ENCODE data around the gene HNRNPM. TPM values are rescaled to one million over a fixed set of nuclear protein-coding genes. Genes with fewer than 3 reads are reported as not detected.
A peak's percentile ranks its signal among the peaks of the same experiment; 100 is the strongest.
"Not testable (repeated sequence)": the region's sequence is repeated elsewhere in the genome, so short reads cannot be mapped to it uniquely, and the experiment has no call there.

HNRNPM gene
- total RNA-seq, 1 donor from 2014 or later: 59.0 TPM

DNA sequence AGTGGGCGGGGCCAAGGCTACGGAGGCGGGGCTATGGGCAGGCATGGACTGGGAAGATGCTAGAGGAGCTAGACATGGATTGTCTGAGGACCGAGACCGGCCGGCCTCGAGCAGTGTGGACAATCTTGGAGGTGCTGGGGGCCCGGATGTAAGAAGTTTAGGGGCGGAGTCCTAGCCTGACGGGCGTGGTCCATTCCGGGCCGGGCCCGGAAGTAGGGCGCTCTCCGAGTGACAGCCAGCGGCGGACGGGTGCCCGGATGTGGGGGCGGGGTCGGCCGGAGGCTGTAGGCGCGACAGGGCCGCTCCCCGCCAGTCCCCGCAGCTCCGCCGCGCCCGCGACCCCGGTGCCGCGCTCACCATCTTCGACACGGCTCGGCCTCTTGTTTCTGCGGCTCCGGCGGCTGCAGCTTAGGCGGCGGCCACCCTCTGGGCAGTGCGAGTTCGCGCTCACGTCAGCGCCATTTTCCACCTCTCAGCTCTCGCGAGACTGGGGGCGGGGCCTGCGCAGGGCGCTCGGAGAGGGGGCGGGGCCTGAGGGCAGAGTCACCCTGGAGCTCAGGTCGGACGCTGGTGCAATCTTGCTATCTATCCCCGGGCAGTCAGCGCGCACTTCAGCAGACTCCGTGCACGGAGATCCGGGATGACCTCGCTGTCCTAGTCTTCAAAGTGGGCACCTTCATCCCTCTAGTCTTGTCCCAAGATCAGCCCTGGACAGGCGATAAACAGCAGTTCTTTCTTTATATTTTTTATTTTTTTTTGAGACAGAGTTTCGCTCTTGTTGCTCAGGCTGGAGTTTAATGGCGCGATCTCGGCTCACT is 69.1 kb downstream of the HNRNPM start, which contains the start of gene ZNF414:
ZNF414 (minus strand) TSS at position 481 of the 818 bp plus-strand sequence; CDS start at position 360, 121 bp downstream.
- Histone ChIP-seq H3K9ac (ENCODE audit: low read depth in 1 of 3, low read length in 3 of 3) (peak within 1 kb of the TSS; percentile 94 to 96 (median 95)), H3K36me3 (ENCODE audit: control insufficient read depth in 3 of 3, insufficient read depth in 3 of 3, low read length in 3 of 3) (peaks cover 0 to 5% (median 0%) of the 10 kb centered on the region in 3 donors), H3K4me1 (ENCODE audit: control insufficient read depth in 3 of 3, insufficient read depth in 3 of 3, low read length in 3 of 3) (peaks cover 17 to 25% (median 18%) of the 10 kb centered on the region in 3 donors), H3K27ac (ENCODE audit: low read depth, low read length) (peak within 1 kb of the TSS; percentile 97), H3K9me3 (ENCODE audit: control insufficient read depth in 3 of 3, low read length in 3 of 3) (no peaks in the 10 kb centered on the region), H3K27me3 (ENCODE audit: control insufficient read depth in 3 of 3, insufficient read depth in 3 of 3, low read length in 3 of 3) (no peaks in the 10 kb centered on the region), H3K4me3 (ENCODE audit: low read length in 3 of 3) (peak within 1 kb of the TSS; percentile 81 to 89 (median 89))

DNA sequence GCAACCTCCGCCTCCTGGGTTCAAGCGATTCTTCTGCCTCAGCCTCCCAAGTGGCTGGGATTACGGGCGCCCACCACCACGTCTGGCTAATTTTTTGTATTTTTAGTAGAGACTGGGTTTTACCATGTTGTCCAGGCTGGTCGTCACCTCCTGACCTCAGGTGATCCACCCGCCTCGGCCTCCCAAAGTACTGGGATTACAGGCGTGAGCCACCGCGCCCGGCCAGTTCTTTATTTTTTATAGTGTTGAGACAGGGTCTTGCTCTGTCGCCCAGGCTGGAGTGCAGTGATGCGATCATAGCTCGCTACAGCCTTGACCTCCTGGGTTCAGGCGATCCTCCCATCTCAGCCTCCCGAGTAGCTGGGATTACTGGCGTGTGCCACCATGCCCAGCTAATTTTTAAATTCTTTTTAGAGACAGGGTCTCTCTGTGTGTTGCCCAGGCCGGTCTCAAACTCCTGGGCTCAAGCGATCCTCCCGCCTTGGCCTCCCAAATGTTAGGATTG is 69.8 kb downstream of the HNRNPM start:
- Histone ChIP-seq H3K9ac (ENCODE audit: low read depth in 1 of 3, low read length in 3 of 3) (peak overlapping the region; percentile 94 to 96 (median 95)), H3K4me3 (ENCODE audit: low read length in 3 of 3) (peak overlapping the region; percentile 81 to 89 (median 89)), H3K4me1 (ENCODE audit: control insufficient read depth in 3 of 3, insufficient read depth in 3 of 3, low read length in 3 of 3) (peaks cover 17 to 25% (median 18%) of the 10 kb centered on the region in 3 donors), H3K27ac (ENCODE audit: low read depth, low read length) (peak overlapping the region; percentile 97)
- not testable (repeated sequence) for H3K27me3 ChIP-seq (ENCODE audit: control insufficient read depth in 3 of 3, insufficient read depth in 3 of 3, low read length in 3 of 3); H3K9me3 ChIP-seq (ENCODE audit: control insufficient read depth in 3 of 3, low read length in 3 of 3); H3K36me3 ChIP-seq (ENCODE audit: control insufficient read depth in 3 of 3, insufficient read depth in 3 of 3, low read length in 3 of 3)

DNA sequence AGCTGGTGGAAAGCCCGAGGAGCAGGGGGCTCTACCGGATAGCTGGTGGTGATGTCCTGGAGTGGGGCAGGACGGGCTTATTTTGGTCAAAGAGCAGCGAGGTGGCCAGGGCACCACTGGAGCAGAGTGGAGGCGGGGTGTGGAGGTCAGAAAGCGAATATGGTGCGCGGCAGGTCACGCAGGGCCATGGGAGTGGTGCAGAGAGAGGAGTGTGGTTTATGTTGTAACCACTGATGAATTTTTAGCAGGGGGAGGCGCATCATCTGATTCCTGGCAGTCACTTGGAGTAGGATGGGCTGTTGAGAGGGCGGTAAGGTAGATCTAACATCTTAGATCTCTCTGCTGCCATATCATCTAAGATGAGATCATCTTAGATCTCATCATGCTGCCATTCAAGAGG is 70.5 kb downstream of the HNRNPM start:
- H3K36me3 ChIP-seq (ENCODE audit: control insufficient read depth in 3 of 3, insufficient read depth in 3 of 3, low read length in 3 of 3): peaks cover 0 to 5% (median 0%) of the 10 kb centered on the region in 3 donors
- H3K4me3 ChIP-seq (ENCODE audit: low read length in 3 of 3): no peak overlapping the region
- no peak overlapping the region for H3K9ac ChIP-seq (ENCODE audit: low read depth in 1 of 3, low read length in 3 of 3)
- no peaks in the 10 kb centered on the region for H3K9me3 ChIP-seq (ENCODE audit: control insufficient read depth in 3 of 3, low read length in 3 of 3)
- H3K27me3 ChIP-seq (ENCODE audit: control insufficient read depth in 3 of 3, insufficient read depth in 3 of 3, low read length in 3 of 3): no peaks in the 10 kb centered on the region
- no peak overlapping the region for H3K27ac ChIP-seq (ENCODE audit: low read depth, low read length)
- H3K4me1 ChIP-seq (ENCODE audit: control insufficient read depth in 3 of 3, insufficient read depth in 3 of 3, low read length in 3 of 3): peaks cover 17 to 25% (median 18%) of the 10 kb centered on the region in 3 donors

DNA sequence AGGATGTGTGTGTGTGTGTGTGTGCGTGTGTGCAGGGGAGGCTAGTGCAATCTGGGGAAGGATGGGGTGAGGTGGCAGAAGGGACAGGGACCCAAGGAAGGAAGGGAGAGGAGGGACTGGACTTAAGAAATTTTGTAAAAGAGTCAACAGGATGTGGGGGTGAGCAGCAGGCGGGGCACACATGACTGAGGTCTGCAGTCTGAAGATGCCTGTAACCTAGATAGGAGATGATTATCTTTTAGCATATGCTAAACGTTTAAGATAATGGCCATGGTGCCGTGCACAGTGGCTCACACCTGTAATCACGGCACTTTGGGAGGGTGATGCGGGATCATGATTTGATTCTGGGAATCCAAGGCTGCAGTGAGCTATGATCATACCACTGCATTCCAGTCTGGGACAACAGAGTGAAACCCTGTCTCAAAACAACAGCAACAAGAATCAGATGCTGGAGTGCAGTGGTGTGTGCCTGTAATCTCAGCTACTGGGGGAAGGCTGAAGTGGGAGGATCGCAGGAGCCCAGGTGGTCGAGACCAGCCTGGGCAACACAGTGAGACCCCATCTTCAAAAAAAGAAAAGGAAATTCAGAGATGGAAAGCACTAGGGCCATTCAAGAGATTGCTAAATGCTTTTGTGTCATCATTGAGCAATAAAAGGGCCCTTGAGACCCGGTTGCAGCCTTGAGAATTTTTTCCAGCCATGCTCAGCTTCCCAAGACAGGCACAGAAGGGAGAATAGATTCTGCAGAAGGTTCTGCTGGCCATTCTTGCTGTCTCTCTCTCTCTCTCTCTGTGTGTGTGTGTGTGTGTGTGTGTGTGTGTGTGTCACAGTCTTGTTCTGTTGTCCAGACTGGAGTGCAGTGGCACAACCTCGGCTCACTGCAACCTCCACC is 73.0 kb downstream of the HNRNPM start:
- Histone ChIP-seq H3K9ac (ENCODE audit: low read depth in 1 of 3, low read length in 3 of 3) (no peak overlapping the region), H3K27ac (ENCODE audit: low read depth, low read length) (peak overlapping the region; percentile 52), H3K9me3 (ENCODE audit: control insufficient read depth in 3 of 3, low read length in 3 of 3) (no peaks in the 10 kb centered on the region), H3K4me1 (ENCODE audit: control insufficient read depth in 3 of 3, insufficient read depth in 3 of 3, low read length in 3 of 3) (peaks cover 10 to 18% (median 11%) of the 10 kb centered on the region in 3 donors), H3K27me3 (ENCODE audit: control insufficient read depth in 3 of 3, insufficient read depth in 3 of 3, low read length in 3 of 3) (no peaks in the 10 kb centered on the region), H3K4me3 (ENCODE audit: low read length in 3 of 3) (no peak overlapping the region), H3K36me3 (ENCODE audit: control insufficient read depth in 3 of 3, insufficient read depth in 3 of 3, low read length in 3 of 3) (no peaks in the 10 kb centered on the region)

DNA sequence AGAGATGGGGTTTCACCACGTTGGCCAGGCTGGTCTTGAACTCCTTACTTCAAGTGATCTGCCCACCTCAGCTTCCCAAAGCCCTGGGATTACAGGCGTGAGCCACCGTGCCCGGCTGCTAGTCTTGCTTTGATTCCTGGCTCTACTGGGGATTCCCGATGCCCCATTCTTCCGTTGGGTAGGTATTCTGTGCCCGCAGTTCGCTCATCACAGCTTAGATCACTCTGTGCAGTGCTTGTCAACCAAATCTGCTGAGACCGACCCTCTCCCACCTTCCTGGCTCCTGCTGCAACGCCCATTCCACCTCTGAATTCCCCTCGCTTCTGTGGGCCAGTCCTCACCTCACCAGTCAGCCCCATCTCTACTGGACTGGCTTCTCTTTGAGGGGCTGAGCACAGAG is 73.8 kb downstream of the HNRNPM start:
- Histone ChIP-seq H3K36me3 (ENCODE audit: control insufficient read depth in 3 of 3, insufficient read depth in 3 of 3, low read length in 3 of 3) (no peaks in the 10 kb centered on the region), H3K27me3 (ENCODE audit: control insufficient read depth in 3 of 3, insufficient read depth in 3 of 3, low read length in 3 of 3) (no peaks in the 10 kb centered on the region), H3K4me3 (ENCODE audit: low read length in 3 of 3) (no peak overlapping the region), H3K27ac (ENCODE audit: low read depth, low read length) (no peak overlapping the region), H3K4me1 (ENCODE audit: control insufficient read depth in 3 of 3, insufficient read depth in 3 of 3, low read length in 3 of 3) (peaks cover 3 to 10% (median 3%) of the 10 kb centered on the region in 3 donors), H3K9me3 (ENCODE audit: control insufficient read depth in 3 of 3, low read length in 3 of 3) (no peaks in the 10 kb centered on the region), H3K9ac (ENCODE audit: low read depth in 1 of 3, low read length in 3 of 3) (no peak overlapping the region)

DNA sequence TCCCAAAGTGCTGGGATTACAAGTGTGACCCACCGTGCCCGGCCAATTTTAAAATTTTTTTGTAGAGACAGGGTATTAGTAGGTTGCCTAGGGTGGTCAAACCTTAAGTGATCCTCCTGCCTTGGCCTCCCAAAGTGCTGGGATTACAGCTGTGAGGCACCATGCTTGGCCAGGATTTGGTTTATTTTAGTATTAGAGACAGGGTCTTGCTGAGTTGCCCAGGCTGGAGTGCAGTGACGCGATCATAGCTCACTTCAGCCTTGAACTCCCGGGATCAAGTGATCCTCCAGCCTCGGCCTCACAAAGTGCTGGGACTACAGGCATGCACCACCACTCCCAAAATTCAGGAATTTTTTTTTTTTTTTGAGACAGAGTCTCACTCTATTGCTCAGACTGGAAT is 74.6 kb downstream of the HNRNPM start:
- no peaks in the 10 kb centered on the region for H3K27me3 ChIP-seq (ENCODE audit: control insufficient read depth in 3 of 3, insufficient read depth in 3 of 3, low read length in 3 of 3)

DNA sequence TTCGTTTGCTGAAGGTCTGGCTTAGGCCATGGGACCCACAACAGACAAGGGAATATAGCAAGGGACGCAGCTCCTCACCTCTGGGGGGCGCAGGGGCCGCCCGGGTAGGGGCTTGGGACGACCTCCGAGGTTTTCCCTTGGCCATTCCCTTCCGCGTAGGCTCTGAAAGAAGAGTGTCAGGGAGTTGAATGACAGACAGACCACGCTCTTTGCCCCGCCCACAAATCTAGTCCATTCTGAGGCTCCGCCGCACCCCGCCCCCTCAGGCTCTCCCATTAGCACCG is 80.6 kb downstream of the HNRNPM start:
- Histone ChIP-seq H3K27me3 (ENCODE audit: control insufficient read depth in 3 of 3, insufficient read depth in 3 of 3, low read length in 3 of 3) (peaks cover 0 to 17% (median 8%) of the 10 kb centered on the region in 3 donors), H3K36me3 (ENCODE audit: control insufficient read depth in 3 of 3, insufficient read depth in 3 of 3, low read length in 3 of 3) (peaks cover 0 to 2% (median 0%) of the 10 kb centered on the region in 3 donors), H3K4me3 (ENCODE audit: low read length in 3 of 3) (peak overlapping the region; percentile 61 to 73 (median 70)), H3K4me1 (ENCODE audit: control insufficient read depth in 3 of 3, insufficient read depth in 3 of 3, low read length in 3 of 3) (peaks cover 0 to 10% (median 8%) of the 10 kb centered on the region in 3 donors), H3K27ac (ENCODE audit: low read depth, low read length) (peak overlapping the region; percentile 28), H3K9me3 (ENCODE audit: control insufficient read depth in 3 of 3, low read length in 3 of 3) (peaks cover 0 to 4% (median 0%) of the 10 kb centered on the region in 3 donors), H3K9ac (ENCODE audit: low read depth in 1 of 3, low read length in 3 of 3) (peak overlapping the region; percentile 69 to 76 (median 74))

More for the DNA sequence above, 74.6 kb downstream of the HNRNPM start:
- Histone ChIP-seq H3K4me1 (ENCODE audit: control insufficient read depth in 3 of 3, insufficient read depth in 3 of 3, low read length in 3 of 3) (peaks cover 3 to 7% (median 3%) of the 10 kb centered on the region in 3 donors), H3K27ac (ENCODE audit: low read depth, low read length) (no peak overlapping the region), H3K36me3 (ENCODE audit: control insufficient read depth in 3 of 3, insufficient read depth in 3 of 3, low read length in 3 of 3) (no peaks in the 10 kb centered on the region), H3K9me3 (ENCODE audit: control insufficient read depth in 3 of 3, low read length in 3 of 3) (no peaks in the 10 kb centered on the region), H3K9ac (ENCODE audit: low read depth in 1 of 3, low read length in 3 of 3) (no peak overlapping the region), H3K4me3 (ENCODE audit: low read length in 3 of 3) (no peak overlapping the region)

DNA sequence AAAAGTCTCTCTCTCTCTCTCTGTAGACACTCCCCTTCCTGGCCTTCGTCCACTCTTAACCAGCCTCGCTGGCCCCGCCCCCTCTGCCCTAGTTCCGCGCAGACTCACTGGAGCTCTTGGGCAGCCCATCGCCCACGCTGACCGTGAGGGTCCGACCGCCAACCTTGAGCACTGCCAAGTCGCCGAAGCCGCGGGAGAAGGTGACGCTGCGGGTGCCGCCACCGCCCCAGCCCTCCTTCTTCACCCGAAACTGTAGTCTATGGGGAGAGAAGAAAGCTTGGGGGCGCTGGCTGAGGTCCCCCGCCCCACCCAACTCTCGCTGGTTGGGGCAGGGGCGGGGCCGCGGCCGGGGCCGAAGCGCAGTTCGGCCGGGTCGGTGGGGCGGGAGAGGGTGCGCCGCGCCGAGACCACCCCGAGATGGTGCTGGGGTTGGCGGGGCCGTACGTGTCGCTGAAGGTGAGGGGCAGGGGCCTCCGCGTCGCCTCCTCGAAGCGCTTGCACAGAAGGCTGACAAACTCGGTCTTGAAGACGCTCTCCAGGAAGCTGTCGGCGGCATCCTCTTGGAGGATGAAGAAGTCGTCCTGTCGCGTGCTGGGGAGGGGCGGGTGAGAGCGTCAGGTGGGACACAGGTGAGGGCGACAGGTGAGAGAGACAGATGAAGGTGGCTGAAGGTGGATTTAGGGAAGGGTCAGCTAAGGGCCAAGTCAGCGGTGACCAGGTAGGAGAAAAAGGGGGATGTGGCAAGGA is 81.7 kb downstream of the HNRNPM start:
- Histone ChIP-seq H3K27ac (ENCODE audit: low read depth, low read length) (peak overlapping the region; percentile 83), H3K9ac (ENCODE audit: low read depth in 1 of 3, low read length in 3 of 3) (peak overlapping the region; percentile 53 to 69 (median 68)), H3K4me3 (ENCODE audit: low read length in 3 of 3) (peak overlapping the region; percentile 66 to 77 (median 74)), H3K27me3 (ENCODE audit: control insufficient read depth in 3 of 3, insufficient read depth in 3 of 3, low read length in 3 of 3) (peaks cover 0 to 17% (median 8%) of the 10 kb centered on the region in 3 donors), H3K36me3 (ENCODE audit: control insufficient read depth in 3 of 3, insufficient read depth in 3 of 3, low read length in 3 of 3) (peaks cover 0 to 2% (median 0%) of the 10 kb centered on the region in 3 donors), H3K4me1 (ENCODE audit: control insufficient read depth in 3 of 3, insufficient read depth in 3 of 3, low read length in 3 of 3) (peaks cover 0 to 10% (median 8%) of the 10 kb centered on the region in 3 donors), H3K9me3 (ENCODE audit: control insufficient read depth in 3 of 3, low read length in 3 of 3) (peaks cover 0 to 4% (median 0%) of the 10 kb centered on the region in 3 donors)

DNA sequence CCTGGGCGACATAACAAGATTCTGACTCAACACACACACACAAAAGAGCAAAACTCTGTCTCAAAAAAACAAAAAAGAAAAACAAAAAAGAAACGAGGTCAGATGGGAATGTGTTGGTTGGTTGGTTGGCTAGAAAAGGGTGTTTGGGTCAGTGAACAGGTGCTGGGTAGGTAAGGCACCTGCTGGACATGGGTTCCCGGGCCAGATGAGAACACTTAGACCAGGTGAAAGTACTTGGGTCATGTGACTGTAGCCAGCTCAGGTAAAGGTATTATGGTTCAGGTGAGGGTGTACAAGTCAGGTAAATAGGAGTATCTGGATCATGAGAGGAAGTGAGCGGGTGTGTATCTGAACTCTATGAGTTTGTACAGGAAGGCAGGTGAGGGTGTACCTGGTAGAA is 83.7 kb downstream of the HNRNPM start:
- Histone ChIP-seq H3K27ac (ENCODE audit: low read depth, low read length) (no peak overlapping the region), H3K36me3 (ENCODE audit: control insufficient read depth in 3 of 3, insufficient read depth in 3 of 3, low read length in 3 of 3) (peaks cover 0 to 2% (median 0%) of the 10 kb centered on the region in 3 donors), H3K9me3 (ENCODE audit: control insufficient read depth in 3 of 3, low read length in 3 of 3) (peaks cover 0 to 4% (median 0%) of the 10 kb centered on the region in 3 donors), H3K4me3 (ENCODE audit: low read length in 3 of 3) (no peak overlapping the region), H3K27me3 (ENCODE audit: control insufficient read depth in 3 of 3, insufficient read depth in 3 of 3, low read length in 3 of 3) (peaks cover 0 to 17% (median 8%) of the 10 kb centered on the region in 3 donors), H3K9ac (ENCODE audit: low read depth in 1 of 3, low read length in 3 of 3) (no peak overlapping the region), H3K4me1 (ENCODE audit: control insufficient read depth in 3 of 3, insufficient read depth in 3 of 3, low read length in 3 of 3) (peaks cover 0 to 10% (median 8%) of the 10 kb centered on the region in 3 donors)
